HEK293 (cell line): Measurements from ENCODE around the gene ATP8A2.

Source experiments
- CTCF ChIP-seq: fragments of 450-650 bp; formaldehyde crosslinking; IDR thresholded peaks from 2 replicates; pipeline ENCODE4 v1.5.1; 2016; ENCODE audit warnings: missing biosample characterization, missing genetic modification characterization
- FEZF1 ChIP-seq: fragments of 450-650 bp; formaldehyde crosslinking; IDR thresholded peaks from 2 replicates; pipeline ENCODE4 v1.5.1; 2016; ENCODE audit warnings: missing biosample characterization, missing genetic modification characterization
- KLF7 ChIP-seq: fragments of 450-650 bp; formaldehyde crosslinking; IDR thresholded peaks from 2 replicates; pipeline ENCODE4 v1.5.1; 2016; ENCODE audit warnings: missing biosample characterization, missing genetic modification characterization, borderline replicate concordance
- TRIM28 ChIP-seq: IDR thresholded peaks from 2 replicates; pipeline ENCODE4 v1.6.1; 2011; ENCODE audit warnings: low read length, control low read depth, borderline replicate concordance
- ZBTB20 ChIP-seq: fragments of 450-650 bp; formaldehyde crosslinking; IDR thresholded peaks from 2 replicates; pipeline ENCODE4 v1.5.1; 2016; ENCODE audit warnings: missing biosample characterization, missing genetic modification characterization
- ZBTB21 ChIP-seq: fragments of 450-650 bp; formaldehyde crosslinking; IDR thresholded peaks from 2 replicates; pipeline ENCODE4 v1.5.1; 2017; ENCODE audit warnings: missing biosample characterization, missing genetic modification characterization
- ZBTB44 ChIP-seq: fragments of 450-650 bp; IDR thresholded peaks from 2 replicates; pipeline ENCODE4 v1.5.1; 2018; ENCODE audit warnings: missing biosample characterization, mild to moderate bottlenecking, missing genetic modification characterization
- ZIC2 ChIP-seq: fragments of 450-650 bp; formaldehyde crosslinking; IDR thresholded peaks from 2 replicates; pipeline ENCODE4 v1.5.1; 2016; ENCODE audit warnings: missing biosample characterization, missing genetic modification characterization
- ZNF18 ChIP-seq: fragments of 450-650 bp; formaldehyde crosslinking; IDR thresholded peaks from 2 replicates; pipeline ENCODE4 v1.5.1; 2016; ENCODE audit warnings: missing biosample characterization, missing genetic modification characterization
- ZNF2 ChIP-seq: fragments of 450-650 bp; formaldehyde crosslinking; IDR thresholded peaks from 2 replicates; pipeline ENCODE4 v1.5.1; 2016; ENCODE audit warnings: missing biosample characterization, missing genetic modification characterization
- ZNF211 ChIP-seq: fragments of 450-650 bp; formaldehyde crosslinking; IDR thresholded peaks from 2 replicates; pipeline ENCODE4 v1.5.1; 2016; ENCODE audit warnings: low read depth, missing biosample characterization, missing genetic modification characterization
- ZNF221 ChIP-seq: fragments of 450-650 bp; formaldehyde crosslinking; IDR thresholded peaks from 2 replicates; pipeline ENCODE4 v1.5.1; 2017; ENCODE audit warnings: missing biosample characterization, missing genetic modification characterization, borderline replicate concordance
- ZNF223 ChIP-seq: fragments of 450-650 bp; formaldehyde crosslinking; IDR thresholded peaks from 2 replicates; pipeline ENCODE4 v1.5.1; 2016; ENCODE audit warnings: missing biosample characterization, missing genetic modification characterization
- ZNF280C ChIP-seq: fragments of 450-650 bp; formaldehyde crosslinking; IDR thresholded peaks from 2 replicates; pipeline ENCODE4 v1.5.1; 2016; ENCODE audit warnings: missing biosample characterization, missing genetic modification characterization
- ZNF350 ChIP-seq: fragments of 450-650 bp; formaldehyde crosslinking; IDR thresholded peaks from 2 replicates; pipeline ENCODE4 v1.5.0; 2017; ENCODE audit warnings: missing biosample characterization, mild to moderate bottlenecking, missing genetic modification characterization
- ZNF366 ChIP-seq: fragments of 450-650 bp; formaldehyde crosslinking; conservative IDR thresholded peaks from 2 replicates; pipeline ENCODE4 v1.5.1; 2016; ENCODE audit warnings: missing biosample characterization, missing genetic modification characterization
- ZNF426 ChIP-seq: fragments of 450-650 bp; formaldehyde crosslinking; IDR thresholded peaks from 2 replicates; pipeline ENCODE4 v1.5.1; 2017; ENCODE audit warnings: missing biosample characterization, missing genetic modification characterization, mild to moderate bottlenecking, inconsistent platforms, moderate library complexity
- ZNF501 ChIP-seq: fragments of 450-650 bp; formaldehyde crosslinking; IDR thresholded peaks from 2 replicates; pipeline ENCODE4 v1.5.1; 2016; ENCODE audit warnings: missing biosample characterization, missing genetic modification characterization
- ZNF521 ChIP-seq: fragments of 450-650 bp; formaldehyde crosslinking; IDR thresholded peaks from 2 replicates; pipeline ENCODE4 v1.5.1; 2017; ENCODE audit warnings: missing biosample characterization, mild to moderate bottlenecking, missing genetic modification characterization
- ZNF544 ChIP-seq: fragments of 450-650 bp; formaldehyde crosslinking; IDR thresholded peaks from 2 replicates; pipeline ENCODE4 v1.5.0; 2017; ENCODE audit warnings: missing biosample characterization, missing genetic modification characterization
- ZNF549 ChIP-seq: fragments of 450-650 bp; IDR thresholded peaks from 2 replicates; pipeline ENCODE4 v1.5.1; 2018; ENCODE audit warnings: missing biosample characterization, missing genetic modification characterization, mild to moderate bottlenecking, inconsistent platforms, moderate library complexity
- ZNF596 ChIP-seq: fragments of 450-650 bp; IDR thresholded peaks from 2 replicates; pipeline ENCODE4 v1.5.0; 2018; ENCODE audit warnings: missing biosample characterization, mild to moderate bottlenecking, missing genetic modification characterization, moderate library complexity
- ZNF654 ChIP-seq: fragments of 450-650 bp; formaldehyde crosslinking; IDR thresholded peaks from 2 replicates; pipeline ENCODE4 v1.5.1; 2016; ENCODE audit warnings: low read depth, missing biosample characterization, missing genetic modification characterization
- ZNF660 ChIP-seq: fragments of 450-650 bp; IDR thresholded peaks from 2 replicates; pipeline ENCODE4 v1.5.1; 2018; ENCODE audit warnings: missing biosample characterization, mild to moderate bottlenecking, missing genetic modification characterization
- ZNF701 ChIP-seq: fragments of 450-650 bp; formaldehyde crosslinking; IDR thresholded peaks from 2 replicates; pipeline ENCODE4 v1.5.1; 2016; ENCODE audit warnings: missing biosample characterization, missing genetic modification characterization
- ZXDB ChIP-seq: fragments of 450-650 bp; formaldehyde crosslinking; IDR thresholded peaks from 2 replicates; pipeline ENCODE4 v1.5.1; 2016; ENCODE audit warnings: missing biosample characterization, missing genetic modification characterization
- TF ChIP-seq, protein P1 (sequence below): fragments of 450-650 bp; formaldehyde crosslinking; IDR thresholded peaks from 2 replicates; pipeline ENCODE4 v1.5.1; 2016; ENCODE audit warnings: missing biosample characterization, missing genetic modification characterization
- TF ChIP-seq, protein P2 (sequence below): sonication (generic); formaldehyde crosslinking; IDR thresholded peaks from 2 replicates; pipeline ENCODE4 v1.8.1; 2022; ENCODE audit warnings: mild to moderate bottlenecking, moderate library complexity, missing genetic modification reagents
- TF ChIP-seq, protein P3 (sequence below): fragments of 450-650 bp; formaldehyde crosslinking; IDR thresholded peaks from 2 replicates; pipeline ENCODE4 v1.5.1; 2016; ENCODE audit warnings: missing biosample characterization, missing genetic modification characterization

Gene ATP8A2

GRCh38 chr13:25777509-25777908, 405.7 kb downstream of the ATP8A2 start (continued):
- TF ChIP-seq, protein P1, sequence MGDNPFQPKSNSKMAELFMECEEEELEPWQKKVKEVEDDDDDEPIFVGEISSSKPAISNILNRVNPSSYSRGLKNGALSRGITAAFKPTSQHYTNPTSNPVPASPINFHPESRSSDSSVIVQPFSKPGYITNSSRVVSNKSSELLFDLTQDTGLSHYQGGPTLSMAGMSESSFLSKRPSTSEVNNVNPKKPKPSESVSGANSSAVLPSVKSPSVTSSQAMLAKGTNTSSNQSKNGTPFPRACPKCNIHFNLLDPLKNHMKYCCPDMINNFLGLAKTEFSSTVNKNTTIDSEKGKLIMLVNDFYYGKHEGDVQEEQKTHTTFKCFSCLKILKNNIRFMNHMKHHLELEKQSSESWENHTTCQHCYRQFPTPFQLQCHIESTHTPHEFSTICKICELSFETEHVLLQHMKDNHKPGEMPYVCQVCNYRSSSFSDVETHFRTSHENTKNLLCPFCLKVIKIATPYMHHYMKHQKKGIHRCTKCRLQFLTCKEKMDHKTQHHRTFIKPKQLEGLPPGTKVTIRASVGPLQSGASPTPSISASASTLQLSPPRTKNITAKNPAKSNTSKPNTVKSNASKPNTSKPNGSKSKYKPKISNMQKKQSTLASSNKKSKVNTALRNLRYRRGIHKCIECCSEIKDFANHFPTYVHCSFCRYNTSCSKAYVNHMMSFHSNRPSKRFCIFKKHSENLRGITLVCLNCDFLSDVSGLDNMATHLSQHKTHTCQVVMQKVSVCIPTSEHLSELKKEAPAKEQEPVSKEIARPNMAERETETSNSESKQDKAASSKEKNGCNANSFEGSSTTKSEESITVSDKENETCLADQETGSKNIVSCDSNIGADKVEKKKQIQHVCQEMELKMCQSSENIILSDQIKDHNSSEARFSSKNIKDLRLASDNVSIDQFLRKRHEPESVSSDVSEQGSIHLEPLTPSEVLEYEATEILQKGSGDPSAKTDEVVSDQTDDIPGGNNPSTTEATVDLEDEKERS (tag by site-specific recombination) = no peak
- TF ChIP-seq ZXDB = no peak
- no peak for TF ChIP-seq CTCF (tag by site-specific recombination)
- no peak for TF ChIP-seq ZNF654 (tag by site-specific recombination)
- TF ChIP-seq FEZF1 (tag by site-specific recombination) = peak; percentile 91
- no peak for TF ChIP-seq ZNF660 (tag by site-specific recombination)
- TF ChIP-seq ZNF221 (tag by site-specific recombination) = no peak
- no peak for TF ChIP-seq ZNF549 (tag by site-specific recombination)
- no peak for TF ChIP-seq ZNF350
- no peak for TF ChIP-seq ZBTB20 (tag by site-specific recombination)
- TF ChIP-seq ZBTB21 (tag by site-specific recombination) = no peak
- no peak for TF ChIP-seq ZNF426 (tag by site-specific recombination)
- peak; percentile 63 for TF ChIP-seq ZNF366 (tag by site-specific recombination)
- no peak for TF ChIP-seq ZNF544 (tag by site-specific recombination)
- TF ChIP-seq ZNF596 (tag by site-specific recombination) = no peak
- TF ChIP-seq ZNF211 (tag by site-specific recombination) = no peak
- TF ChIP-seq ZNF18 (tag by site-specific recombination) = peak; percentile 76; the same call in 1 of the 2 replicates
- no peak for TF ChIP-seq ZNF501 (tag by site-specific recombination)
- no peak for TF ChIP-seq ZIC2 (tag by site-specific recombination)
- TF ChIP-seq ZBTB44 (tag by site-specific recombination) = peak; percentile 57; the same call in 1 of the 2 replicates
- no peak for TF ChIP-seq ZNF701 (tag by site-specific recombination)
- TF ChIP-seq ZNF521 = no peak
- no peak for TF ChIP-seq ZNF280C (tag by site-specific recombination)
- TF ChIP-seq TRIM28 = peak; percentile 29; the same call in 1 of the 2 replicates
- no peak for TF ChIP-seq KLF7
- no peak for TF ChIP-seq ZNF223 (tag by site-specific recombination)
- no peak for TF ChIP-seq ZNF2 (tag by site-specific recombination)
- TF ChIP-seq, protein P2, sequence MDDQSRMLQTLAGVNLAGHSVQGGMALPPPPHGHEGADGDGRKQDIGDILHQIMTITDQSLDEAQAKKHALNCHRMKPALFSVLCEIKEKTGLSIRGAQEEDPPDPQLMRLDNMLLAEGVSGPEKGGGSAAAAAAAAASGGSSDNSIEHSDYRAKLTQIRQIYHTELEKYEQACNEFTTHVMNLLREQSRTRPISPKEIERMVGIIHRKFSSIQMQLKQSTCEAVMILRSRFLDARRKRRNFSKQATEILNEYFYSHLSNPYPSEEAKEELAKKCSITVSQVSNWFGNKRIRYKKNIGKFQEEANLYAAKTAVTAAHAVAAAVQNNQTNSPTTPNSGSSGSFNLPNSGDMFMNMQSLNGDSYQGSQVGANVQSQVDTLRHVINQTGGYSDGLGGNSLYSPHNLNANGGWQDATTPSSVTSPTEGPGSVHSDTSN (CRISPR knock-in tag) = no peak
- TF ChIP-seq, protein P3, sequence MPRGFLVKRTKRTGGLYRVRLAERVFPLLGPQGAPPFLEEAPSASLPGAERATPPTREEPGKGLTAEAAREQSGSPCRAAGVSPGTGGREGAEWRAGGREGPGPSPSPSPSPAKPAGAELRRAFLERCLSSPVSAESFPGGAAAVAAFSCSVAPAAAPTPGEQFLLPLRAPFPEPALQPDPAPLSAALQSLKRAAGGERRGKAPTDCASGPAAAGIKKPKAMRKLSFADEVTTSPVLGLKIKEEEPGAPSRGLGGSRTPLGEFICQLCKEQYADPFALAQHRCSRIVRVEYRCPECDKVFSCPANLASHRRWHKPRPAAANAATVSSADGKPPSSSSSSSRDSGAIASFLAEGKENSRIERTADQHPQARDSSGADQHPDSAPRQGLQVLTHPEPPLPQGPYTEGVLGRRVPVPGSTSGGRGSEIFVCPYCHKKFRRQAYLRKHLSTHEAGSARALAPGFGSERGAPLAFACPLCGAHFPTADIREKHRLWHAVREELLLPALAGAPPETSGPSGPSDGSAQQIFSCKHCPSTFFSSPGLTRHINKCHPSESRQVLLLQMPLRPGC = 0 out of 2 replicates have a peak, but pooled peaks have one; percentile 53
